ENCODE results near the gene LASP1. TPM values are rescaled to one million over a fixed set of nuclear protein-coding genes. Genes with fewer than 3 reads are reported as not detected.

The LASP1 gene
- total RNA-seq, 4 donors from 2014 or later: 44.3 to 66.0 (median 51.9) TPM

- intact Hi-C loops (cut with DNase I): no loop called here
- Histone ChIP-seq H3K9me3 (no peaks in the 10 kb centered on the region), H3K36me3 (peaks cover 5 to 100% (median 19%) of the 10 kb centered on the region in 3 donors), H3K4me3 (no peak overlapping the region), H3K4me1 (peaks cover 19 to 77% (median 29%) of the 10 kb centered on the region in 3 donors), H3K27me3 (no peaks in the 10 kb centered on the region), H3K27ac (no peak overlapping the region)
- 74 to 82% methylated on average over 2 to 3 of the region's 8 CpGs for WGBS, 2 donors
- TF ChIP-seq, protein P1, sequence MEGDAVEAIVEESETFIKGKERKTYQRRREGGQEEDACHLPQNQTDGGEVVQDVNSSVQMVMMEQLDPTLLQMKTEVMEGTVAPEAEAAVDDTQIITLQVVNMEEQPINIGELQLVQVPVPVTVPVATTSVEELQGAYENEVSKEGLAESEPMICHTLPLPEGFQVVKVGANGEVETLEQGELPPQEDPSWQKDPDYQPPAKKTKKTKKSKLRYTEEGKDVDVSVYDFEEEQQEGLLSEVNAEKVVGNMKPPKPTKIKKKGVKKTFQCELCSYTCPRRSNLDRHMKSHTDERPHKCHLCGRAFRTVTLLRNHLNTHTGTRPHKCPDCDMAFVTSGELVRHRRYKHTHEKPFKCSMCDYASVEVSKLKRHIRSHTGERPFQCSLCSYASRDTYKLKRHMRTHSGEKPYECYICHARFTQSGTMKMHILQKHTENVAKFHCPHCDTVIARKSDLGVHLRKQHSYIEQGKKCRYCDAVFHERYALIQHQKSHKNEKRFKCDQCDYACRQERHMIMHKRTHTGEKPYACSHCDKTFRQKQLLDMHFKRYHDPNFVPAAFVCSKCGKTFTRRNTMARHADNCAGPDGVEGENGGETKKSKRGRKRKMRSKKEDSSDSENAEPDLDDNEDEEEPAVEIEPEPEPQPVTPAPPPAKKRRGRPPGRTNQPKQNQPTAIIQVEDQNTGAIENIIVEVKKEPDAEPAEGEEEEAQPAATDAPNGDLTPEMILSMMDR (IDR thresholded peaks at IDR 0.05): no peak
- TF ChIP-seq POLR2A (IDR thresholded peaks at IDR 0.05): no peak
- DNase-seq: no peak
Measured at GRCh38 chr17:38891441-38891840, 21.6 kb downstream of the LASP1 start.

GRCh38 chr17:38892083-38892482, 22.2 kb downstream of the LASP1 start:
- no peaks in the 10 kb centered on the region for H3K9me3 ChIP-seq
- no peak overlapping the region for H3K4me3 ChIP-seq
- WGBS, 2 donors: 73 to 88% methylated on average over 2 to 3 of the region's 4 CpGs
- H3K4me1 ChIP-seq: peaks cover 22 to 77% (median 36%) of the 10 kb centered on the region in 3 donors
- peaks cover 8 to 100% (median 19%) of the 10 kb centered on the region in 3 donors for H3K36me3 ChIP-seq
- TF ChIP-seq, protein P1 (IDR thresholded peaks at IDR 0.05): no peak
- TF ChIP-seq POLR2A (IDR thresholded peaks at IDR 0.05): no peak
- DNase-seq: no peak
- intact Hi-C loops (cut with DNase I): no loop called here
- H3K27me3 ChIP-seq: no peaks in the 10 kb centered on the region
- no peak overlapping the region for H3K27ac ChIP-seq

GRCh38 chr17:38892620-38893019, 22.8 kb downstream of the LASP1 start:
- Histone ChIP-seq H3K27me3 (no peaks in the 10 kb centered on the region), H3K9me3 (no peaks in the 10 kb centered on the region), H3K36me3 (peaks cover 8 to 100% (median 19%) of the 10 kb centered on the region in 3 donors), H3K4me1 (peaks cover 26 to 77% (median 41%) of the 10 kb centered on the region in 3 donors), H3K27ac (no peak overlapping the region), H3K4me3 (no peak overlapping the region)
- intact Hi-C loops (cut with DNase I): no loop called here
- no peak for TF ChIP-seq POLR2A (IDR thresholded peaks at IDR 0.05)
- TF ChIP-seq, protein P1 (IDR thresholded peaks at IDR 0.05): no peak
- DNase-seq: no peak
- WGBS, 2 donors: 76 to 90% methylated on average over 2 to 7 of the region's 13 CpGs

GRCh38 chr17:38893113-38893512, 23.3 kb downstream of the LASP1 start:
- no peaks in the 10 kb centered on the region for H3K27me3 ChIP-seq
- WGBS, 2 donors: 60 to 77% methylated on average over 2 to 4 of the region's 5 CpGs
- H3K4me1 ChIP-seq: peaks cover 31 to 77% (median 45%) of the 10 kb centered on the region in 3 donors
- H3K27ac ChIP-seq: peak overlapping the region; percentile 11 to 73 (median 66)
- no peak for DNase-seq
- H3K36me3 ChIP-seq: peaks cover 8 to 100% (median 19%) of the 10 kb centered on the region in 3 donors
- no peak for TF ChIP-seq POLR2A (IDR thresholded peaks at IDR 0.05)
- TF ChIP-seq, protein P1 (IDR thresholded peaks at IDR 0.05): no peak
- intact Hi-C loops (cut with DNase I): no loop called here
- H3K9me3 ChIP-seq: no peaks in the 10 kb centered on the region
- no peak overlapping the region for H3K4me3 ChIP-seq

DNA sequence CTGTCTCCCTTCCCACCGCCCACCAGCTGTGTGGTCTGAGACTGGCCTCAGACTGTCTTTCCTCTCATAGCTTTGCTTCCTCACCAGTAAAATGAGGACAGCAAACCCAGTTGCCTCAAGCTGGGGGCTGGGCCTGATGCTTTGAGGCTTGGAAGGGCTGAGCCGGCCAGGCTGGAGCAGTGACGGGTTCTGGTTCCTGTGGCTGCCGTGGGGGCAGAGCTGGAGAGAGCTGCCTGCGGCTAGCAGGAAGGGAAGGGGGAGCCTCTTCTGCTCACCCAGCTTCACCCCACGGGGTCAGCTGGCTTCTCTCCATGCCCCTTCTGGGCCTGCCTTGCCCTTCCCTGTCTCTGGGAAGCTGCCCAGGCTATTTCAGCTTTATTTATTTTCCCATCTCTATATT, 23.7 kb downstream of the LASP1 start:
- no peak for TF ChIP-seq POLR2A (IDR thresholded peaks at IDR 0.05)
- TF ChIP-seq, protein P1 (IDR thresholded peaks at IDR 0.05): no peak
- peaks cover 10 to 100% (median 20%) of the 10 kb centered on the region in 3 donors for H3K36me3 ChIP-seq
- H3K4me1 ChIP-seq: peaks cover 34 to 82% (median 50%) of the 10 kb centered on the region in 3 donors
- intact Hi-C loops (cut with DNase I): no loop called here
- no peaks in the 10 kb centered on the region for H3K9me3 ChIP-seq
- no peak for DNase-seq
- 56 to 60% methylated on average over 1 to 4 of the region's 6 CpGs for WGBS, 2 donors
- no peak overlapping the region for H3K4me3 ChIP-seq
- H3K27ac ChIP-seq: peak overlapping the region; percentile 11 to 73 (median 66)
- H3K27me3 ChIP-seq: no peaks in the 10 kb centered on the region

Measured in esophagus squamous epithelium (tissue), 5 donors.